HEK293 (cell line): ENCODE measurements around the gene RAB28.
A peak's percentile ranks its signal among the peaks of the same experiment; 100 is the strongest.

Experiments used
- HOXC10 ChIP-seq: sonication (generic); formaldehyde crosslinking; IDR thresholded peaks from 2 replicates; pipeline ENCODE4 v1.8.1; 2023; ENCODE audit warnings: mild to moderate bottlenecking, missing genetic modification reagents
- INSM2 ChIP-seq: fragments of 450-650 bp; formaldehyde crosslinking; IDR thresholded peaks from 2 replicates; pipeline ENCODE4 v1.5.1; 2016; ENCODE audit warnings: missing biosample characterization, missing genetic modification characterization
- KLF1 ChIP-seq: fragments of 450-650 bp; formaldehyde crosslinking; IDR thresholded peaks from 2 replicates; pipeline ENCODE4 v1.5.1; 2016; ENCODE audit warnings: missing biosample characterization, missing genetic modification characterization
- MEIS1 ChIP-seq: sonication (generic); formaldehyde crosslinking; IDR thresholded peaks from 2 replicates; pipeline ENCODE4 v1.8.1; 2022; ENCODE audit warnings: missing genetic modification reagents, mild to moderate bottlenecking, borderline replicate concordance
- PRDM10 ChIP-seq: fragments of 450-650 bp; formaldehyde crosslinking; IDR thresholded peaks from 2 replicates; pipeline ENCODE4 v1.5.1; 2016; ENCODE audit warnings: missing biosample characterization, missing genetic modification characterization
- ZBTB20 ChIP-seq: fragments of 450-650 bp; formaldehyde crosslinking; IDR thresholded peaks from 2 replicates; pipeline ENCODE4 v1.5.1; 2016; ENCODE audit warnings: missing biosample characterization, missing genetic modification characterization
- ZBTB48 ChIP-seq: fragments of 450-650 bp; formaldehyde crosslinking; IDR thresholded peaks from 2 replicates; pipeline ENCODE4 v1.5.1; 2016; ENCODE audit warnings: missing biosample characterization, missing genetic modification characterization
- ZBTB7A ChIP-seq: fragments of 450-650 bp; formaldehyde crosslinking; IDR thresholded peaks from 2 replicates; pipeline ENCODE4 v1.5.1; 2016; ENCODE audit warnings: low read depth, missing biosample characterization, missing genetic modification characterization
- ZEB2 ChIP-seq: fragments of 450-650 bp; formaldehyde crosslinking; IDR thresholded peaks from 2 replicates; pipeline ENCODE4 v1.5.1; 2016; ENCODE audit warnings: missing biosample characterization, missing genetic modification characterization
- ZFP3 ChIP-seq: fragments of 450-650 bp; formaldehyde crosslinking; IDR thresholded peaks from 2 replicates; pipeline ENCODE4 v1.5.1; 2016; ENCODE audit warnings: low read depth, missing biosample characterization, missing genetic modification characterization
- ZFP37 ChIP-seq: fragments of 450-650 bp; formaldehyde crosslinking; IDR thresholded peaks from 2 replicates; pipeline ENCODE4 v1.5.1; 2016; ENCODE audit warnings: missing biosample characterization, missing genetic modification characterization
- ZIC2 ChIP-seq: fragments of 450-650 bp; formaldehyde crosslinking; IDR thresholded peaks from 2 replicates; pipeline ENCODE4 v1.5.1; 2016; ENCODE audit warnings: missing biosample characterization, missing genetic modification characterization
- ZNF133 ChIP-seq: fragments of 450-650 bp; formaldehyde crosslinking; IDR thresholded peaks from 2 replicates; pipeline ENCODE4 v1.5.1; 2016; ENCODE audit warnings: missing biosample characterization, missing genetic modification characterization
- ZNF155 ChIP-seq: fragments of 450-650 bp; formaldehyde crosslinking; IDR thresholded peaks from 2 replicates; pipeline ENCODE4 v1.5.1; 2016; ENCODE audit warnings: missing biosample characterization, missing genetic modification characterization
- ZNF184 ChIP-seq: fragments of 450-650 bp; IDR thresholded peaks from 2 replicates; pipeline ENCODE4 v1.5.1; 2018; ENCODE audit warnings: missing biosample characterization, mild to moderate bottlenecking, missing genetic modification characterization
- ZNF221 ChIP-seq: fragments of 450-650 bp; formaldehyde crosslinking; IDR thresholded peaks from 2 replicates; pipeline ENCODE4 v1.5.1; 2017; ENCODE audit warnings: missing biosample characterization, missing genetic modification characterization, borderline replicate concordance
- ZNF23 ChIP-seq: fragments of 450-650 bp; formaldehyde crosslinking; IDR thresholded peaks from 2 replicates; pipeline ENCODE4 v1.5.1; 2016; ENCODE audit warnings: missing biosample characterization, missing genetic modification characterization, borderline replicate concordance
- ZNF239 ChIP-seq: fragments of 450-650 bp; formaldehyde crosslinking; IDR thresholded peaks from 2 replicates; pipeline ENCODE4 v1.5.1; 2016; ENCODE audit warnings: missing biosample characterization, missing genetic modification characterization
- ZNF366 ChIP-seq: fragments of 450-650 bp; formaldehyde crosslinking; conservative IDR thresholded peaks from 2 replicates; pipeline ENCODE4 v1.5.1; 2016; ENCODE audit warnings: missing biosample characterization, missing genetic modification characterization
- ZNF426 ChIP-seq: fragments of 450-650 bp; formaldehyde crosslinking; IDR thresholded peaks from 2 replicates; pipeline ENCODE4 v1.5.1; 2017; ENCODE audit warnings: missing biosample characterization, missing genetic modification characterization, mild to moderate bottlenecking, inconsistent platforms, moderate library complexity
- ZNF501 ChIP-seq: fragments of 450-650 bp; formaldehyde crosslinking; IDR thresholded peaks from 2 replicates; pipeline ENCODE4 v1.5.1; 2016; ENCODE audit warnings: missing biosample characterization, missing genetic modification characterization
- ZNF529 ChIP-seq: fragments of 450-650 bp; formaldehyde crosslinking; IDR thresholded peaks from 2 replicates; pipeline ENCODE4 v1.5.1; 2017; ENCODE audit warnings: missing genetic modification characterization, missing biosample characterization; ENCODE audit not compliant: insufficient replicate concordance
- ZNF548 ChIP-seq: fragments of 450-650 bp; formaldehyde crosslinking; IDR thresholded peaks from 2 replicates; pipeline ENCODE4 v1.5.1; 2016; ENCODE audit warnings: missing biosample characterization, missing genetic modification characterization
- ZNF558 ChIP-seq: fragments of 450-650 bp; formaldehyde crosslinking; IDR thresholded peaks from 2 replicates; pipeline ENCODE4 v1.5.1; 2016; ENCODE audit warnings: missing biosample characterization, missing genetic modification characterization
- ZNF561 ChIP-seq: fragments of 450-650 bp; IDR thresholded peaks from 2 replicates; pipeline ENCODE4 v1.5.1; 2018; ENCODE audit warnings: missing biosample characterization, missing genetic modification characterization, borderline replicate concordance
- ZNF658 ChIP-seq: fragments of 450-650 bp; formaldehyde crosslinking; IDR thresholded peaks from 2 replicates; pipeline ENCODE4; 2016; ENCODE audit warnings: missing biosample characterization, missing genetic modification characterization
- ZNF677 ChIP-seq: fragments of 450-650 bp; IDR thresholded peaks from 2 replicates; pipeline ENCODE4 v1.5.0; 2018; ENCODE audit warnings: missing biosample characterization, mild to moderate bottlenecking, missing genetic modification characterization, moderate library complexity
- TF ChIP-seq, protein P1 (sequence below): fragments of 450-650 bp; formaldehyde crosslinking; IDR thresholded peaks from 2 replicates; pipeline ENCODE4 v1.5.0; 2017; ENCODE audit warnings: missing biosample characterization, missing genetic modification characterization, borderline replicate concordance
- TF ChIP-seq, protein P2 (sequence below): fragments of 450-650 bp; formaldehyde crosslinking; IDR thresholded peaks from 2 replicates; pipeline ENCODE4 v1.5.1; 2016; ENCODE audit warnings: missing biosample characterization, missing genetic modification characterization
- TF ChIP-seq, protein P3 (sequence below): fragments of 450-650 bp; formaldehyde crosslinking; IDR thresholded peaks from 2 replicates; pipeline ENCODE4 v1.5.1; 2016; ENCODE audit warnings: missing biosample characterization, missing genetic modification characterization

Gene RAB28

DNA sequence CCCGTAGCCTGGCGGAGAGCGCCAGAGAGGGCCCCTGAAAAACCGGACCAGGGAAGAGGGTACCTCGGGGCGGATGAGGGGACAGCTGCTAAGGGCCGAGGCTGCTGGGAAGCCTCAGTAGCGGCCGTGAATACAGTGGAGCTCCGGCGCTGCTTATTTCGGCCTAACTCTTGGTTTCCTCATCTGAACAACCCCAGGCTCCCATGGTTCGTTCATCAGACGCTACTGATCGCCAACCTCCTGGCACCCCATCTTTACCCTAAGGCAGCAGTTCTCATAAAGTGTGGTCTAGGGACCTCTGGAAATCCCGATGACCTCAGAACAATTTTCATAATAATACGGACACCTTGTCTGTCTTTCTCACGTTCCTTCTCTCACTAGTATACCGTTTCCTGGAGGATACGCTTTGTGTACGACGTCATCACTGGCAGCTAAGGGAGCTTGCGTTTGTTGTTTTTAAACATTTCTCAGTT is 645 bp upstream of the RAB28 start (continued):
- TF ChIP-seq ZNF677 (no peak), ZBTB48 (tag by site-specific recombination) (peak; percentile 62; the same call in 1 of the 2 replicates), ZEB2 (tag by site-specific recombination) (peak; percentile 57; the same call in 1 of the 2 replicates), ZNF529 (tag by site-specific recombination) (no peak), INSM2 (no peak), ZNF184 (tag by site-specific recombination) (no peak), ZBTB20 (tag by site-specific recombination) (peak; percentile 94), ZNF23 (tag by site-specific recombination) (no peak), ZNF658 (tag by site-specific recombination) (no peak), ZNF561 (no peak), ZNF548 (tag by site-specific recombination) (no peak), ZNF558 (tag by site-specific recombination) (no peak), KLF1 (tag by site-specific recombination) (no peak), MEIS1 (CRISPR knock-in tag) (no peak), PRDM10 (tag by site-specific recombination) (no peak), ZFP37 (tag by site-specific recombination) (no peak), ZNF221 (tag by site-specific recombination) (no peak), ZNF366 (tag by site-specific recombination) (0 out of 2 replicates have a peak, but pooled peaks have one; percentile 14), ZNF239 (tag by site-specific recombination) (no peak), ZNF133 (tag by site-specific recombination) (no peak), ZIC2 (tag by site-specific recombination) (no peak), ZNF501 (tag by site-specific recombination) (no peak), ZNF155 (no peak), HOXC10 (no peak), ZBTB7A (tag by site-specific recombination) (no peak), ZNF426 (no peak), ZFP3 (tag by site-specific recombination) (no peak)
- TF ChIP-seq, protein P1, sequence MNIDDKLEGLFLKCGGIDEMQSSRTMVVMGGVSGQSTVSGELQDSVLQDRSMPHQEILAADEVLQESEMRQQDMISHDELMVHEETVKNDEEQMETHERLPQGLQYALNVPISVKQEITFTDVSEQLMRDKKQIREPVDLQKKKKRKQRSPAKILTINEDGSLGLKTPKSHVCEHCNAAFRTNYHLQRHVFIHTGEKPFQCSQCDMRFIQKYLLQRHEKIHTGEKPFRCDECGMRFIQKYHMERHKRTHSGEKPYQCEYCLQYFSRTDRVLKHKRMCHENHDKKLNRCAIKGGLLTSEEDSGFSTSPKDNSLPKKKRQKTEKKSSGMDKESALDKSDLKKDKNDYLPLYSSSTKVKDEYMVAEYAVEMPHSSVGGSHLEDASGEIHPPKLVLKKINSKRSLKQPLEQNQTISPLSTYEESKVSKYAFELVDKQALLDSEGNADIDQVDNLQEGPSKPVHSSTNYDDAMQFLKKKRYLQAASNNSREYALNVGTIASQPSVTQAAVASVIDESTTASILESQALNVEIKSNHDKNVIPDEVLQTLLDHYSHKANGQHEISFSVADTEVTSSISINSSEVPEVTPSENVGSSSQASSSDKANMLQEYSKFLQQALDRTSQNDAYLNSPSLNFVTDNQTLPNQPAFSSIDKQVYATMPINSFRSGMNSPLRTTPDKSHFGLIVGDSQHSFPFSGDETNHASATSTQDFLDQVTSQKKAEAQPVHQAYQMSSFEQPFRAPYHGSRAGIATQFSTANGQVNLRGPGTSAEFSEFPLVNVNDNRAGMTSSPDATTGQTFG (tag by site-specific recombination): no peak
- TF ChIP-seq, protein P2, sequence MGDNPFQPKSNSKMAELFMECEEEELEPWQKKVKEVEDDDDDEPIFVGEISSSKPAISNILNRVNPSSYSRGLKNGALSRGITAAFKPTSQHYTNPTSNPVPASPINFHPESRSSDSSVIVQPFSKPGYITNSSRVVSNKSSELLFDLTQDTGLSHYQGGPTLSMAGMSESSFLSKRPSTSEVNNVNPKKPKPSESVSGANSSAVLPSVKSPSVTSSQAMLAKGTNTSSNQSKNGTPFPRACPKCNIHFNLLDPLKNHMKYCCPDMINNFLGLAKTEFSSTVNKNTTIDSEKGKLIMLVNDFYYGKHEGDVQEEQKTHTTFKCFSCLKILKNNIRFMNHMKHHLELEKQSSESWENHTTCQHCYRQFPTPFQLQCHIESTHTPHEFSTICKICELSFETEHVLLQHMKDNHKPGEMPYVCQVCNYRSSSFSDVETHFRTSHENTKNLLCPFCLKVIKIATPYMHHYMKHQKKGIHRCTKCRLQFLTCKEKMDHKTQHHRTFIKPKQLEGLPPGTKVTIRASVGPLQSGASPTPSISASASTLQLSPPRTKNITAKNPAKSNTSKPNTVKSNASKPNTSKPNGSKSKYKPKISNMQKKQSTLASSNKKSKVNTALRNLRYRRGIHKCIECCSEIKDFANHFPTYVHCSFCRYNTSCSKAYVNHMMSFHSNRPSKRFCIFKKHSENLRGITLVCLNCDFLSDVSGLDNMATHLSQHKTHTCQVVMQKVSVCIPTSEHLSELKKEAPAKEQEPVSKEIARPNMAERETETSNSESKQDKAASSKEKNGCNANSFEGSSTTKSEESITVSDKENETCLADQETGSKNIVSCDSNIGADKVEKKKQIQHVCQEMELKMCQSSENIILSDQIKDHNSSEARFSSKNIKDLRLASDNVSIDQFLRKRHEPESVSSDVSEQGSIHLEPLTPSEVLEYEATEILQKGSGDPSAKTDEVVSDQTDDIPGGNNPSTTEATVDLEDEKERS (tag by site-specific recombination): no peak
- TF ChIP-seq, protein P3, sequence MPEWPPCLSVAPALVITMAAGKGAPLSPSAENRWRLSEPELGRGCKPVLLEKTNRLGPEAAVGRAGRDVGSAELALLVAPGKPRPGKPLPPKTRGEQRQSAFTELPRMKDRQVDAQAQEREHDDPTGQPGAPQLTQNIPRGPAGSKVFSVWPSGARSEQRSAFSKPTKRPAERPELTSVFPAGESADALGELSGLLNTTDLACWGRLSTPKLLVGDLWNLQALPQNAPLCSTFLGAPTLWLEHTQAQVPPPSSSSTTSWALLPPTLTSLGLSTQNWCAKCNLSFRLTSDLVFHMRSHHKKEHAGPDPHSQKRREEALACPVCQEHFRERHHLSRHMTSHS: no peak
